Neural cell (in vitro differentiated cells): ENCODE measurements around the gene ZNF805. TPM values are rescaled to one million over a fixed set of nuclear protein-coding genes. Genes with fewer than 3 reads are reported as not detected.

Experiments used
- H2AFZ ChIP-seq: fragments of 200-600, 300-800 bp; sonication (generic), shearing (Covaris generic); 2 replicates; pipeline ENCODE4 v1.6.0; 2014; ENCODE audit warnings: low read depth, mild to moderate bottlenecking, antibody characterized with exemption, low read length, moderate library complexity
- H3F3A ChIP-seq: fragments of 200-600 bp; shearing (Covaris generic); 2 replicates; pipeline ENCODE4 v1.6.1; 2016; ENCODE audit warnings: mild to moderate bottlenecking, moderate library complexity, mixed read lengths, antibody characterized with exemption, low read length; ENCODE audit not compliant: insufficient read depth, poor library complexity, severe bottlenecking
- H3K27ac ChIP-seq: fragments of 200-600, 300-800 bp; sonication (generic), shearing (Covaris generic); 2 replicates; pipeline ENCODE4 v1.5.1; 2014; ENCODE audit warnings: mild to moderate bottlenecking, low read length, moderate library complexity
- H3K27me3 ChIP-seq: fragments of 300-800, 200-600 bp; sonication (generic), shearing (Covaris generic); 2 replicates; pipeline ENCODE4 v1.6.0; 2014; ENCODE audit warnings: mild to moderate bottlenecking, low read depth, low read length, moderate library complexity; ENCODE audit not compliant: insufficient read depth
- H3K36me3 ChIP-seq: fragments of 300-800, 200-600 bp; sonication (generic), shearing (Covaris generic); 2 replicates; pipeline ENCODE4 v1.5.1; 2014; ENCODE audit warnings: mild to moderate bottlenecking, antibody characterized with exemption, low read length, moderate library complexity; ENCODE audit not compliant: insufficient read depth
- H3K4me2 ChIP-seq: fragments of 300-800, 200-600 bp; sonication (generic), shearing (Covaris generic); 2 replicates; pipeline ENCODE4 v1.6.0; 2014; ENCODE audit warnings: mild to moderate bottlenecking, low read length
- H3K4me3 ChIP-seq: fragments of 300-800, 200-600 bp; sonication (generic), shearing (Covaris generic); 2 replicates; pipeline ENCODE4 v1.5.1; 2014; ENCODE audit warnings: mild to moderate bottlenecking, low read length, moderate library complexity
- H3K79me2 ChIP-seq: fragments of 200-600 bp; shearing (Covaris generic); replicated peaks from 2 replicates; pipeline ENCODE4 v1.6.0; 2014; ENCODE audit warnings: mild to moderate bottlenecking, low read length, moderate library complexity; ENCODE audit not compliant: insufficient read depth
- H3K9ac ChIP-seq: fragments of 300-800, 200-600 bp; sonication (generic), shearing (Covaris generic); 2 replicates; pipeline ENCODE4 v1.6.1; 2016; ENCODE audit warnings: mild to moderate bottlenecking, low read length, mixed read lengths
- H3K9me2 ChIP-seq: fragments of 200-600 bp; shearing (Covaris generic); 2 replicates; pipeline ENCODE4 v1.6.1; 2016; ENCODE audit warnings: mild to moderate bottlenecking, low read length, mixed read lengths; ENCODE audit not compliant: insufficient read depth
- H3K9me3 ChIP-seq: fragments of 200-600, 300-800 bp; sonication (generic), shearing (Covaris generic); 2 replicates; pipeline ENCODE4 v1.6.1; 2016; ENCODE audit warnings: mild to moderate bottlenecking, mixed run types, low read length, moderate library complexity, mixed read lengths
- H4K20me1 ChIP-seq: fragments of 200-600 bp; shearing (Covaris generic); 2 replicates; pipeline ENCODE4 v1.6.1; 2016; ENCODE audit warnings: mild to moderate bottlenecking, mixed run types; ENCODE audit not compliant: insufficient read depth
- EP300 ChIP-seq: fragments of 450-650 bp; conservative IDR thresholded peaks from 2 replicates; pipeline ENCODE4 v1.6.1; 2014; ENCODE audit warnings: antibody characterized with exemption, mild to moderate bottlenecking, moderate library complexity; ENCODE audit not compliant: poor library complexity, severe bottlenecking
- EZH2 ChIP-seq: fragments of 200-600, 300-800 bp; shearing (Covaris generic), sonication (generic); IDR thresholded peaks from 2 replicates; pipeline ENCODE4 v1.6.1; 2014; ENCODE audit warnings: antibody characterized with exemption, low read length, borderline replicate concordance, mild to moderate bottlenecking; ENCODE audit not compliant: insufficient read depth, poor library complexity, severe bottlenecking
- MXI1 ChIP-seq: fragments of 450-650 bp; conservative IDR thresholded peaks from 2 replicates; pipeline ENCODE4 v1.6.1; 2014; ENCODE audit warnings: antibody characterized with exemption, mild to moderate bottlenecking; ENCODE audit not compliant: poor library complexity, severe bottlenecking
- POLR2AphosphoS5 ChIP-seq: IDR thresholded peaks from 2 replicates; pipeline ENCODE4 v1.6.1; 2012
- RAD21 ChIP-seq: fragments of 450-650 bp; conservative IDR thresholded peaks from 2 replicates; pipeline ENCODE4 v1.6.1; 2014; ENCODE audit warnings: antibody characterized with exemption, mild to moderate bottlenecking, moderate library complexity
- SMC3 ChIP-seq: fragments of 450-650 bp; conservative IDR thresholded peaks from 2 replicates; pipeline ENCODE4 v1.6.1; 2014; ENCODE audit warnings: antibody characterized with exemption, mild to moderate bottlenecking, moderate library complexity; ENCODE audit not compliant: poor library complexity
- TAF1 ChIP-seq: IDR thresholded peaks from 2 replicates; pipeline ENCODE4 v1.6.1; 2012; ENCODE audit warnings: low read depth
- polyA plus RNA-seq: library from polyadenylated mRNA; depleted of rRNA; stranded (reverse); fragments of >200 nt; gene quantifications from 2 replicates; pipeline ENCODE4 v1.2.3, GENCODE V29; 2014
- TF ChIP-seq, protein P1 (sequence below): IDR thresholded peaks from 2 replicates; pipeline ENCODE4 v1.6.1; 2012; ENCODE audit warnings: borderline replicate concordance
- TF ChIP-seq, protein P2 (sequence below): fragments of 450-650 bp; IDR thresholded peaks from 2 replicates; pipeline ENCODE4 v1.5.1; 2014; ENCODE audit warnings: antibody characterized with exemption, mild to moderate bottlenecking, moderate library complexity; ENCODE audit not compliant: poor library complexity, severe bottlenecking

ZNF805 gene
- polyA plus RNA-seq, 1 donor from 2014 or later: 4.9 TPM

DNA sequence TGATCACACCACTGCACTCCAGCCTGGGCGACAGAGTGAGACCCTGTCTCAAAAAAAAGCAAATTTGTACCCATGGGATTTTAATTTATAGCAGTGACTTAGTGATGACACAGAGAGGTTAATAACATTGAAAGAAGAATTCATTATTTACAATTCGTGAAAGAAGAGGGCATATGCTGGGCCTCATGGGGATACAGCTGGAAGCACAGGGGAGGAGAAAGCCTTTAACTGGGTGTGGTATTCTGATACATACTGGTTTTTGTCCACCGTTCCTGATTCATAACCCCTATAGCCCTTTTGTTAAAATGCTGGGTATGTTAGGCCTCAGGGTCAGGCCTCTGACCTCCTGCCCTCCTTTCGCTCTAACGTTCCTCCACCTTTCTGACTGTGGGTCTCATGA lies 38.3 kb upstream of the ZNF805 start:
- no peaks in the 10 kb centered on the region for H3K27me3 ChIP-seq
- H3K4me2 ChIP-seq: no peak overlapping the region
- H3K79me2 ChIP-seq: peaks cover 22% of the 10 kb centered on the region
- no peak overlapping the region for H3K9ac ChIP-seq
- no peak overlapping the region for H2AFZ ChIP-seq
- H3K4me3 ChIP-seq: no peak overlapping the region
- H3K36me3 ChIP-seq: no peaks in the 10 kb centered on the region
- H4K20me1 ChIP-seq: no peaks in the 10 kb centered on the region
- no peak for TF ChIP-seq MXI1
- no peak for TF ChIP-seq POLR2AphosphoS5
- no peak for TF ChIP-seq TAF1
- TF ChIP-seq RAD21: no peak
- no peak for TF ChIP-seq EZH2
- TF ChIP-seq EP300: no peak
- TF ChIP-seq, protein P1, sequence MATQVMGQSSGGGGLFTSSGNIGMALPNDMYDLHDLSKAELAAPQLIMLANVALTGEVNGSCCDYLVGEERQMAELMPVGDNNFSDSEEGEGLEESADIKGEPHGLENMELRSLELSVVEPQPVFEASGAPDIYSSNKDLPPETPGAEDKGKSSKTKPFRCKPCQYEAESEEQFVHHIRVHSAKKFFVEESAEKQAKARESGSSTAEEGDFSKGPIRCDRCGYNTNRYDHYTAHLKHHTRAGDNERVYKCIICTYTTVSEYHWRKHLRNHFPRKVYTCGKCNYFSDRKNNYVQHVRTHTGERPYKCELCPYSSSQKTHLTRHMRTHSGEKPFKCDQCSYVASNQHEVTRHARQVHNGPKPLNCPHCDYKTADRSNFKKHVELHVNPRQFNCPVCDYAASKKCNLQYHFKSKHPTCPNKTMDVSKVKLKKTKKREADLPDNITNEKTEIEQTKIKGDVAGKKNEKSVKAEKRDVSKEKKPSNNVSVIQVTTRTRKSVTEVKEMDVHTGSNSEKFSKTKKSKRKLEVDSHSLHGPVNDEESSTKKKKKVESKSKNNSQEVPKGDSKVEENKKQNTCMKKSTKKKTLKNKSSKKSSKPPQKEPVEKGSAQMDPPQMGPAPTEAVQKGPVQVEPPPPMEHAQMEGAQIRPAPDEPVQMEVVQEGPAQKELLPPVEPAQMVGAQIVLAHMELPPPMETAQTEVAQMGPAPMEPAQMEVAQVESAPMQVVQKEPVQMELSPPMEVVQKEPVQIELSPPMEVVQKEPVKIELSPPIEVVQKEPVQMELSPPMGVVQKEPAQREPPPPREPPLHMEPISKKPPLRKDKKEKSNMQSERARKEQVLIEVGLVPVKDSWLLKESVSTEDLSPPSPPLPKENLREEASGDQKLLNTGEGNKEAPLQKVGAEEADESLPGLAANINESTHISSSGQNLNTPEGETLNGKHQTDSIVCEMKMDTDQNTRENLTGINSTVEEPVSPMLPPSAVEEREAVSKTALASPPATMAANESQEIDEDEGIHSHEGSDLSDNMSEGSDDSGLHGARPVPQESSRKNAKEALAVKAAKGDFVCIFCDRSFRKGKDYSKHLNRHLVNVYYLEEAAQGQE: no peak
- TF ChIP-seq, protein P2, sequence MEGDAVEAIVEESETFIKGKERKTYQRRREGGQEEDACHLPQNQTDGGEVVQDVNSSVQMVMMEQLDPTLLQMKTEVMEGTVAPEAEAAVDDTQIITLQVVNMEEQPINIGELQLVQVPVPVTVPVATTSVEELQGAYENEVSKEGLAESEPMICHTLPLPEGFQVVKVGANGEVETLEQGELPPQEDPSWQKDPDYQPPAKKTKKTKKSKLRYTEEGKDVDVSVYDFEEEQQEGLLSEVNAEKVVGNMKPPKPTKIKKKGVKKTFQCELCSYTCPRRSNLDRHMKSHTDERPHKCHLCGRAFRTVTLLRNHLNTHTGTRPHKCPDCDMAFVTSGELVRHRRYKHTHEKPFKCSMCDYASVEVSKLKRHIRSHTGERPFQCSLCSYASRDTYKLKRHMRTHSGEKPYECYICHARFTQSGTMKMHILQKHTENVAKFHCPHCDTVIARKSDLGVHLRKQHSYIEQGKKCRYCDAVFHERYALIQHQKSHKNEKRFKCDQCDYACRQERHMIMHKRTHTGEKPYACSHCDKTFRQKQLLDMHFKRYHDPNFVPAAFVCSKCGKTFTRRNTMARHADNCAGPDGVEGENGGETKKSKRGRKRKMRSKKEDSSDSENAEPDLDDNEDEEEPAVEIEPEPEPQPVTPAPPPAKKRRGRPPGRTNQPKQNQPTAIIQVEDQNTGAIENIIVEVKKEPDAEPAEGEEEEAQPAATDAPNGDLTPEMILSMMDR: no peak
- no peak for TF ChIP-seq SMC3
- no peaks in the 10 kb centered on the region for H3K9me3 ChIP-seq
- H3K9me2 ChIP-seq: no peaks in the 10 kb centered on the region
- no peak overlapping the region for H3K27ac ChIP-seq
- H3F3A ChIP-seq: no peaks in the 10 kb centered on the region

DNA sequence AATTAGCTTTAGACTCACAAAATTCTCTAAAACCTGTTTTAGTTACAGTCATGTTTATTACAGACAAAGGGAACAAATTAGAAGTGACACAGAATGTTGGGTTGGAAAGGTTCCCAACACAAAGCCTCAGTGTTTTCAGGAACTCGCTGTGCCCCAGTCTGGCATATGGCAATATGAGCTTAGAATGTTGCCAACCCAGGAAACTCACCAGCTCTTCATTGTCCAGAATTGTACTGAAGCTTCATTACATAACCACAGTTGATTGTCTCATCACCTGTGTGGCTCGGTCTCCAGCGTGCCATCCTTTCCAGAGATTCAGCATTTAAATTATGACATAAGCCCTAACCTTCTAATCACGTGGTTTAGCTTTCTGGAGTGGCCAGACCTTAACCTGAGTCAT lies 30.1 kb upstream of the ZNF805 start:
- no peak overlapping the region for H3K4me2 ChIP-seq
- no peaks in the 10 kb centered on the region for H3F3A ChIP-seq
- H3K9me3 ChIP-seq: no peaks in the 10 kb centered on the region
- no peaks in the 10 kb centered on the region for H3K27me3 ChIP-seq
- TF ChIP-seq SMC3: no peak
- TF ChIP-seq RAD21: no peak
- TF ChIP-seq, protein P2: no peak
- no peak for TF ChIP-seq TAF1
- TF ChIP-seq MXI1: no peak
- TF ChIP-seq, protein P1: no peak
- TF ChIP-seq EP300: no peak
- no peak for TF ChIP-seq POLR2AphosphoS5
- TF ChIP-seq EZH2: no peak
- H2AFZ ChIP-seq: no peak overlapping the region
- H3K36me3 ChIP-seq: peaks cover 8% of the 10 kb centered on the region
- no peak overlapping the region for H3K27ac ChIP-seq
- no peaks in the 10 kb centered on the region for H3K9me2 ChIP-seq
- H4K20me1 ChIP-seq: no peaks in the 10 kb centered on the region
- H3K4me3 ChIP-seq: no peak overlapping the region
- no peak overlapping the region for H3K9ac ChIP-seq
- peaks cover 13% of the 10 kb centered on the region for H3K79me2 ChIP-seq
